Stimulated activated CD4-positive, alpha-beta T cell treated with anti-CD3 and anti-CD28 coated beads, Interleukin-2, amount 100 ng/mL, for 24 hours (primary cell): ENCODE results near the gene TNIK.

Source experiments
- DNase-seq, 2 donors: peaks; one replicate each; pipeline ENCODE4 v3.0.0-alpha.2; 2020

The TNIK gene

DNA sequence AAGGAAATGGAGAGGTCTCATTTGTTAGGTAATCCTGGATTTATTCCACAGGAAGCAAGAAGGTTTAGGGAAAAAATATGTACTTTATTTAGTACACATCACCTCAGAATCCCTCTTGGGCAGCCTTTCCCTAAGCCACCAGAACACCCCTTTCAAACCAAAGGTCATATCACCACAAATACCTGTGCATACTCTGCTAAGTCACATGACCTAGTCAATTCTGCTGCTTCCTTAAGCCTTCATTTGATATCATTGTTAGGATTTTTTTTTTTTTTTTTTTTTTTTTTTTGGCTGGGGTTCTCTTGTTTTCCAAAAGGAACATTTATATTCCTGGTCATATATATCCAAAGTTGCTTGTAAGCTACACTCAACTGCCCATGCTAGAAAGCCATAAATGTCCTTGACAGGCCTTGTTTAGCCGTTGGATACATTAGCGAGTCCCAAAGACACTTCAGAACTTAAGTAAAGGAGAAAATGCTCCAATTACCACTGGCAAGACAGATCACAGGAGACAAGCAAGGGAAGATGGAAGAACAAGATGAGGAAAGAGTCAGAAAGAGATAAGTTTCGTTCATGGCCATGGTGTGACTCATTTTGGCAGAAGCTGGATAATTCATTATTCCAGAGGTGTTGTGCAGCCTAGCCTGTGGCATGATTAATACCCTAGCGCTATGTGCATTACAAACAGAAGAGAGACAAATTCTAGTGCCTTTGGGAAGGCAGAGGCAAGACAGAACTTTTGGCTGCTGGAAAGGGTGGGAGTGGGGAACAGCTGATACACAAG is 278.1 kb downstream of the TNIK start:
- DNase-seq: no peak

DNA sequence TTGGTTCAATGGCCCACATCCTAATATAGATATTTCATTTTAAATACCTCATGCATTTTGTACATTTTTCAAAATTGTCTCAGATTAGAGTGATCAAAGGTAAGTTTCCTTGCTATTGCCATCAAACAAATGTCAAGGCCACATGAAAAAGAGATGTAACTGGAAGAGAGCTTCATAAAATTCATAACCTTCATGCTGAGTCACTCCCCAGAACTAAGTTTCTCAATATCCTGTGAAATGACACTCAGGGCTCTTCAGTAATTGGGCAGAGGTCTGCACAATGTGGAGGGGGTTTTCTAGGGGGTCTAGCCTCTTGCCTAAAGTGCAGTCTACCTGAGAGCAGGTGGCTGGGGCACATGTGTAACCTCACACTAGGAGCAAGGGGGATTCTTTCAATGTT is 281.5 kb downstream of the TNIK start:
- no peak for DNase-seq

DNA sequence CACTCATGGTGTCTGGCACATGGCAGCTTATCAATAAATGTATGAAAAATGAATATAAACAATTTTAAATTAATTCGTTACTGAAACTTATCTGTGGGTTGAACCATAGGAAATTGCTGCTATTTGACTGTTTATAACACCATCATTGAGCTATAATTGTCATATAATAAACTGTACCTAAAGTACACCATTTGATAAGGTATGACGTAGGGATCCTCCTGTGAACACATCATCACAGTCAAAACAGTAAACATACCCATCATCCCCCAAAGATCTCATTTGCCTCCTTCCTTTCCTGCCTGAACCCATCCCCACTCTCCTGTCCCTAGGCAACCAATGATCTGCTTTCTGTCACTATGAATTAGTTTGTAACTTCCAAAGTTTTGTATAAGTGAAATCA is 282.7 kb downstream of the TNIK start:
- DNase-seq: no peak

- DNase-seq: no peak
These were observed 283.1 kb downstream of the TNIK start for GRCh38 chr3:171177056-171177455.

DNA sequence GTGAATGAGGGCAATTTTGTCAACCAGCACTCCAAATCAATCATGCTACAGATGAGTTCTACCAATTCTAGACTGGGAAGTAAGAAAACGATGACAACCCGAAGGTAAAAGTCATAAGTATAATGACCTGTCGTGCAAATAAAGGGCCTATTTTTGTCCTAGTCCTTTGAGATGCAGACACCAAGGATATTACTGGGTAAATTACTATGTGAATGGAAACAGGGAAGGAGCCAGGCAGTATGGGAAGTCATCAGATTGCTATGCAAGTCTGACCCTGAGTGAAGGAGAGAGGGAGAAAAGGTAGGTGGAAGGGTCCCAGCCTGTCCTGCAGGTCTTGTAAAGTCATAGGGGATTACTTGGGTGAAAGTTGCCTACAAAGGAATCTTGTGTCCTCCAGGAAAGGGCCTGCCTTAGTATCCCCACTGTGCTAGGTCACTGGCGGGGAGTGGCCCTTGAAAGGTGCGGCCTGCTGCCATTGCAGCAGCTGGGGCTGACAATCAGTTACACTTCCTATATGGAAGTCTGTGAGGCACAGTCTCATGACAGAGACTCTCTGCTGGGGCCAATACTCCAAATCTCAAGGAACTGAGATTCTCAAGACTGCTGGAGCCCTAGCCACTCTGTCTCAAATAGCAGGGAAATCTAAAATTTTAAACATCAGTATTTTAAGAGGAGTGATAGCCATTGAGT is 283.8 kb downstream of the TNIK start:
- DNase-seq: no peak

- DNase-seq: no peak
These were observed 284.4 kb downstream of the TNIK start for GRCh38 chr3:171175741-171176234.

DNA sequence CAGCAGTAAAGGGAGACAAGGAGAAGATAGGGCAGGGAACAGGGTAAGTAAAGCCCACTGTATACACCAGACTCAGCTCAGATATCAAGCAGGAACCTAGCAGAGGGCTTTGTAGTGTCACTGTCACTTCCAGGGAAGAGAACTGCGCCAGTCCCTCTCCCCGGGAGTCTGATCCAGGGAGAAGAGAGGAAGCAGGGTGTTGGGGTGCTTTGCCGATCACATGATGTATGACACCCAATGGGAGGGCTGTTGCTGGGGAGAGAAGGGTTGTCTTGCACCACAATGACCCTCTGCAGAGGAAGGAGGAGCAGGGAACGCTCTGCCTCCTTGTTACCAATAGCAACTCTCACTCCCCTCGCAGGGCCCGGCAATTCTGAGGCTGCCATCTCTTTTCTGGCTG is 286.5 kb downstream of the TNIK start:
- no peak for DNase-seq

- DNase-seq: peak; percentile 24 to 35
These were observed 288.1 kb downstream of the TNIK start for GRCh38 chr3:171172070-171172469.

GRCh38 chr3:171169866-171170265 is 290.3 kb downstream of the TNIK start:
- DNase-seq: no peak

DNA sequence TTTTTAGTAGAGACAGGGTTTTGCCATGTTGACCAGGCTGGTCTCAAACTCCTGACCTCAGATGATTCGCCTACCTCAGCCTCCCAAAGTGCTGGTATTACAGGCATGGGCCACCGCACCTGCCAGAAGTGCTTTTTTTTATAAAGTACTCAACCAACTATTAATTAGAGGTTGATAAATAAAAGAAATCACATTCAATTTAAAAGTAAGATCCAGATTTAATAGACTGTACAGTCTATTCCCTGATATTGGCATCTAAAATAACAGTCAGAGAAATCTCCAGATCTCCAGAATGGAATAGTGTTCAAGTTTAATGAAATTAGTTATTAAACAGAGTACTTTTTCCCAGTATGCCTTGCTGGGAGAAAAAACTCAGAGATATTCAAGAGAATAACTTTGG is 290.8 kb downstream of the TNIK start:
- no peak for DNase-seq

- DNase-seq: no peak
These were observed 291.7 kb downstream of the TNIK start for GRCh38 chr3:171168551-171168950.

- DNase-seq: no peak
These were observed 292.1 kb downstream of the TNIK start for GRCh38 chr3:171168086-171168485.

DNA sequence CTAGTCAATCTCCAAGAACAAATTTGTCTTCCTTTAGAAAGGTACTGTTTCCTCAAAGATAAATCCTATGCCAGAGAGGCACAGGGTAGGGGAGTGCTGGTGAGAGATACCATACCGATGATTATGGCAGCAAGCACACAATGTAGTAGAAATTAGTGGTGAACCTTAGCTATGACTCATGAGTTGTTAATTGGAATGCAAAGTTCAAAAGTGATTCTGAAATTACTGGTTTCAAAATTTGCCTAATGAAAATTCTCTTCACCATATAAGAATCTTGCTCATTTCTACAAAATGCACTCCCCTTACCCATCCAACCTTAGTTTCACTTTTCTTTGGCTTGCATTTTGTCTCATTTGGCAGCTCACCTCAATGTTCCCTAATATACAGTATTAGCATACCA is 294.2 kb downstream of the TNIK start:
- no peak for DNase-seq

- peak in 1 of 2 donors; percentile 8 for DNase-seq
These were observed 294.7 kb downstream of the TNIK start for GRCh38 chr3:171165499-171165921.

DNA sequence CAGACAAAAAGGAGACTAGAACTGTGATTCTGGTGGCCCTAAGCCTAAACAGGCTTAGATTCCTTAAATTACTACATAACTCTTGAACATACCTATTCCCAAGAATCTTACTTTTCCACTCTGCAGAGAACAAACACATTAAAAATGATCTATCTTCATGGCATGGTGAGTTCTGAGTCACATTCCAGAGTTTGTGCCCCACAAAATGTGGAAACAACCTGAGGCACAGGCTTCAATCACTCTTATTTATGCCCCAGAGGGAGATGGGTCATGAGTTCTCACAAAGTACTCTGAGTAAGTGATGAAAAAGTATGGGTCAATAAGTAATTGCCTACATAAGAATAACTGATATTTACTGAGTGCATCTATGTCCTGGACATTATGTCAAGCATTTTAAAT is 296.1 kb downstream of the TNIK start:
- no peak for DNase-seq

DNA sequence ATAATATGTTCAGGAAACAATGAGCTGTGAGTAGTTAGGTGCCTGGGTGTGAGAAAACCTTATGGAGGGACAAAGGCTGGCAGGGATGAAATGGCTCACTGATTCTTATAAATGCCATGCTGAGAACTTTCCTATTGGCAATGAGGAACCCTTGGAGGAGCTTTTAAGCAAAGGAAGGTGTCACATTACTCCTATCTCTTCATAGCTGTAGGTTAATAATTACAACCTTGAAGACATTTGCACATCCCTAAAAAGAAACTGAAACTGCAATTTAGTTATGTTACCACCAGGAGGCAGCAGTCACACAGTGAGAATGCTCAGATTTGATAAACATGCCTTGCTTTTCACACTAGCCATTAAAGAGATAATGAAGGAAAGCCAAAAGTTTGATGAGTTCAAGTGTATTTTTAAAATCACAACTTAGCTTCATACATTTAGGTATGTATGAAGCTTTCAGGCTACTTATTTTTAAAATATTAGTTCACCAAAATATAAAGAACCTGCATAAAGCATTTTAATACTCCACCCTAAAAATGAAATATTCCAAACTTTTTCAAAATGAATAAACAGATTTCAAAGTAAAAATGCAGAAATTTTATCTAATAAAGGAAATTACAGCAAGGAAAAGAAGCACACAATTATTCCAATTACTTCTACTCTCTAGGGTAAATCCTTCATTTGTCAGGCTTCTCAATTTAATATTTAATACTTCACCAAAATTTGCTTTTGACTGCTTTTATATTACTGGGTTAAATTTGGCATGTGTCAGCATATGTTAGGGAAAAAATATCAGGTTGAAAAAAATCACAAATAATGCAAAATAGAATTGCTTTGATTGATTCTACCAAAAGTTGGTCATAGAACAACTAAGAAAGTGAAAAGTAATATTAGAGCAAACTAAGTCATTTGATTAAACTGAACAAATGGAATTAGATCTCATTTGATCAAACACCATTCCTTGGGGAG is 296.8 kb downstream of the TNIK start:
- DNase-seq: no peak

- no peak for DNase-seq
These were observed 299.9 kb downstream of the TNIK start for GRCh38 chr3:171160325-171160724.

- DNase-seq: no peak
These were observed 300.4 kb downstream of the TNIK start for GRCh38 chr3:171159822-171160157.

GRCh38 chr3:171159024-171159821 is 301.0 kb downstream of the TNIK start:
- DNase-seq: no peak

DNA sequence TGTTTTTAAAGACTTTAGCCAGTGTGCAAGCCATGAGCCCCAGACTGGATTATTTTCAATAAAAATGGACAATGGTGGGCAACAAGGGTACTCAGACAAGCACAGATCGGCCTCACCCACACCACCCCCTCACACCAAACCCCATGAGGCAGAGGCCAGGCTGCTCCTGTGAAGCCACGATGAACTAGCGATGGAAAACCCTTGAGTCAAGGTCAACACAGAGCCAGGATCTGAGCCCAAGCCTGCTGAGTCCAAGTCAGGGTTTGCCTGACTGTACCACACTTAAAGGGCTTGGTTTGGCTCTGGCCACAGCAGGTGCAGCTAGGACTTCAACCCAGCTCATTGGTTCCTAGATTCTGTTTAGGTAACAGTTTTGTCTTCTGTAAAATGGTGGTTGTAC is 302.2 kb downstream of the TNIK start:
- DNase-seq: no peak

- no peak for DNase-seq
These were observed 302.9 kb downstream of the TNIK start for GRCh38 chr3:171157286-171157685.

GRCh38 chr3:171156401-171157010 is 303.7 kb downstream of the TNIK start:
- DNase-seq: no peak
